ENCODE data around the gene PNLIP.

The PNLIP gene

GRCh38 chr10:116587878-116588591 is 42.3 kb downstream of the PNLIP start:
- DNase-seq = no peak

GRCh38 chr10:116588995-116589394 is 43.3 kb downstream of the PNLIP start:
- DNase-seq = no peak

GRCh38 chr10:116589926-116590325 is 44.2 kb downstream of the PNLIP start:
- no peak for DNase-seq

GRCh38 chr10:116590590-116591444 is 45.1 kb downstream of the PNLIP start, which contains the start of gene PNLIPRP1:
Gene PNLIPRP1, plus strand, starts transcription at chr10:116590959. Its CDS starts 171 bp downstream, at chr10:116591130.
- no peak for DNase-seq

GRCh38 chr10:116593139-116593740 is 47.5 kb downstream of the PNLIP start:
- no peak for DNase-seq

- no peak for DNase-seq
These were observed 48.8 kb downstream of the PNLIP start for GRCh38 chr10:116594525-116595035.

- DNase-seq = no peak
These were observed 50.3 kb downstream of the PNLIP start for GRCh38 chr10:116596062-116596461.

GRCh38 chr10:116597543-116597942 is 51.8 kb downstream of the PNLIP start:
- no peak for DNase-seq

- no peak for DNase-seq
These were observed 52.6 kb downstream of the PNLIP start for GRCh38 chr10:116598329-116598728.

GRCh38 chr10:116599991-116600390 is 54.3 kb downstream of the PNLIP start:
- no peak for DNase-seq

GRCh38 chr10:116602648-116603400 is 57.1 kb downstream of the PNLIP start:
- DNase-seq = no peak

- DNase-seq = no peak
These were observed 60.3 kb downstream of the PNLIP start for GRCh38 chr10:116606061-116606483.

- no peak for DNase-seq
These were observed 61.6 kb downstream of the PNLIP start for GRCh38 chr10:116607336-116607735.

GRCh38 chr10:116608686-116609594 is 63.2 kb downstream of the PNLIP start:
- DNase-seq = no peak

GRCh38 chr10:116610443-116611152 is 64.9 kb downstream of the PNLIP start:
- DNase-seq = no peak

- no peak for DNase-seq
These were observed 65.4 kb downstream of the PNLIP start for GRCh38 chr10:116611153-116611545.

GRCh38 chr10:116612107-116612769 is 66.5 kb downstream of the PNLIP start:
- no peak for DNase-seq

- DNase-seq = no peak
These were observed 67.7 kb downstream of the PNLIP start for GRCh38 chr10:116613471-116613870.

GRCh38 chr10:116614796-116615195 is 69.1 kb downstream of the PNLIP start:
- no peak for DNase-seq

GRCh38 chr10:116615199-116615776 is 69.6 kb downstream of the PNLIP start:
- DNase-seq = no peak

Measured in retina (tissue), 1 donor.